GM21526 (cell line): Measurements from ENCODE around the gene PKM.
"Not testable (repeated sequence)": the region's sequence is repeated elsewhere in the genome, so short reads cannot be mapped to it uniquely, and the experiment has no call there.

Experiments
- ATAC-seq: cut with Tn5 transposase; IDR thresholded peaks from one replicate; pipeline ENCODE4 v1.9.1; 2021; ENCODE audit warnings: moderate library complexity; ENCODE audit not compliant: unreplicated experiment, low FRiP score

The PKM gene

DNA sequence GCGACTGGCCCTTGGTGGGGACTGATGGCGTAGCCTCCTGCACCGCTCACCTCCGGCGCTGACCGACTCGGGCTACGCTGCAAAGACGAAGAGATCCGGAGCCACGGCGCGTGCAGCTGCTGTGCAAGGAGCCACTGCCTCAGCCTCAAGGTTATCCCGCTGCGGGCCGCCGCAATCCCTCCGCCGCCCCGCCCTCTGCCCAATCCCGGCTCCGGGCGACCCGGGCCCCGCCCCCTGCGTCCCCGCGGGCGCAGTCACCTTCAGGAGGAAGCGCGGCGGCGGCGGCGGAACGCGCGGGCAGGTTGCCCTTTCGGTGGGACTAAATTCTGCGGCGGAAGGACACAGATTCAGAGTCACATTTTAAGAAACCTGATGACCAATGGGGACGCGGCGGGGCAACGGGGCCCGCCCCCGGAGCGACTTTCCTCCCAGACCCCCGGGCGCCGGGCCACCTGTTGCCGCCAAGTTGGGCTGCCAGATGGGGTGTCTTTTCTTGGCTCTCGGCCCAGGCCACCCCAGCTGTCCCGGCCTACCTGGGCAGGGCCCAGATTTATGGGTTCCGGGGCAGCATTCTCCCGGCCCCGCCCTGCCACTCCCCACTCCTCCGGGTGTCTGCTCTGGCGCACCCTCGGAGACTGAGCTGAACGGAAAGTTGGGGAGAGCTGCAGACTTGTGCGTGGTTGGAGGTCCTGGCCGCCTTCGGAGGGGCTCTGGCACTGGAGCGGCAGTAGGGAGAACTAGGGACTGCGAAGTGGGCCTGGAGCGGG lies at the start of gene PKM:
TSS of gene PKM (minus strand) at position 125 of the 767 bp plus-strand sequence. CDS start 12,093 bp downstream, outside the sequence.
- peak; percentile 36 for ATAC-seq

DNA sequence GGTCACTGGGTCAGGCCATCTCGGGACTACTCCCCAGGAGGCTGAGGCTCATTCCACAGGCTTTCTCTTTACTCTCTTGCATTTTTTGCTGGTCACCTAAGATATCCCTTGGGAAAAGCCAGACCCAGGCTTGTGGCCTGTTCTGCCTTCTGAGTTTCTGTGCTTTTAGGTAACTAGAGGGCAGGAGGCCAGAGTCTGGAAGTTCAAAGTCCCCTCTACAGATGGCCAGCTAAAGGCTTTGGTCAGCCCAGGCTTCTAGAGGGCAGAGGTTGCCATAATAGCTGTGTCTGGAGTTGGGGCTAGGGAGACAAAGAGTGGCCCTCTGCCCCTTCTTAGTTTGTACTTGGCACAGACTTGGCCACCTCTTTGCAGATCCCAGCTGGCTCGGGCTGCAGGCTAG lies 49.8 kb upstream of the PKM start:
- ATAC-seq, result no peak

DNA sequence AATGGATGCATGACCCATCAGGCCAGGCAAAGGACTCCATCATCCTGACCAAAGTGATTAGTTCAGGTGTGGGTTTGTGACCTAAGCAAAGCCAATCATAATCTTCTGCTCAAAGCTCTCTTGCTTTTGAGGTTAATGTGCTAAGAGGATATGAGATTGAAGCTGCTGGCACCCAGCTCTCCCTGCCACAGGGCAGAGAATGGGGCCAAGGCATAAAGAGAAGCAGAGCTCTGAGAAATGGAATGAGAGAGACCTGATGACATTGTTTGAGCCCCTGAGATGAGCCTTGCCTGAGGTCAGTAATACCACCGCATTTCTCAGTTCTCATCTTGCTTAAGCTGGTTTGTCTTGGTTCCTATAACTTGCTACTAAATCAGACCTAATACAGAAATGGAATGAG lies 47.7 kb upstream of the PKM start:
- no peak for ATAC-seq

DNA sequence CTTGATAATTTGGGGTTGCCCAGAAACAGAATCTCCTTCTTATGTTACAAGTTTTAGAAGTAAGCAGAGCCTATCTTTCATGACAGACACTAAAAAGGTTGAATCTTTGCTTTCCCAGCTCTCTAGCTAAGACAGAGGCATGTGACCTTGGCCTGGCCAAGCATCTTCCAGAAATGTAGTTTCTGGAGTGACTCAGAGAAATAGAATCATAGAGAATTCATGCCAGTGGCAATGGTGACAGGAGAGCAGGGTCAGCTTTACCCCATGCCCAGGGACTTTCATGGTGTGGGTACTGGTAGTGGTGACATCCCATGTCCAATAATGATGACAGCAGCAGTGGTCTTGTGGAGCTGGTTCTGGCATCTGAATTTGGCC lies 45.3 kb upstream of the PKM start:
- ATAC-seq, result no peak

DNA sequence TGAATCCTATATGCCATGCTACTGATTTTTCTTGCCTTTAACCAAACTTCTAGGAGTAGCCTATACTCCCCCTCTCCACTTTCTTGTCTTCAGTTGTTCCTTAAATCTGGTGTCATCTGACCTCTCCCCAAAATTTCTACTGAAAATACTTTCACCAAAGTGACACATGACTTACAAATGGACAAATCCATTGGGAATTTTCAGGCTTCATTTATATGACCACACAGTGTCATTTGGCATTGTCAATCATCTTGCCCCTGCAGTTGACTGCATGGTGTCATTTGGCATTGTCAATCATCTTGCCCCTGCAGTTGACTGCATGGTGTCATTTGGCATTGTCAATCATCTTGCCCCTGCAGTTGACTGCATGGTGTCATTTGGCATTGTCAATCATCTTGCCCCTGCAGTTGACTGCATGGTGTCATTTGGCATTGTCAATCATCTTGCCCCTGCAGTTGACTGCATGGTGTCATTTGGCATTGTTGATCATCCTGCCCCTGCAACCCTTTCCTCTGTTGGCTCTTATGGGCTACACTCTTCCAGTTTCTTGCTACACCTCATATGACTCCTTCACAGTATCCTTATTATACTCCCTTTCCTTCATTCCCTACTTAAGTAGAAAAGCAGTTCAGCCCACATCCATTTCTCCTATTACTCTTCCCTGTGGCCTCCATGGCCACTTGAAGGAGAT lies 44.8 kb upstream of the PKM start:
- ATAC-seq, result not testable (repeated sequence)

DNA sequence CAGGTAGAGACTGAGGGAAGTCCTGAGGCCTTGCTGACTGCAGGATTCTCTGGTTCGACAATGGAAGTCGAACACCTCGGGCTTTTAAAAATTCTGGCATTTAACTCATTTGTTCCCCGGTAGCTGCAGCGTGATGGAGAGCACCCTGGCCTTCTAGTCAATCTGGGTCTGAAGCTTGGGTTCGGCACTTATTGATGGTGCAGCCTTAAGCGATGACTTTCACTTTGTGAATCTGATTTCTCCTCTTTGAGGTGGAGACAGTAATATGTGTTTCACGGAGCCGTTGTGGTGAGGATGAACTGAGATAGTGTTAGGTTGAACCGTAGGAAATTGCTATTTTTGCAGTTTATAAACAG lies 42.0 kb upstream of the PKM start:
- no peak for ATAC-seq

DNA sequence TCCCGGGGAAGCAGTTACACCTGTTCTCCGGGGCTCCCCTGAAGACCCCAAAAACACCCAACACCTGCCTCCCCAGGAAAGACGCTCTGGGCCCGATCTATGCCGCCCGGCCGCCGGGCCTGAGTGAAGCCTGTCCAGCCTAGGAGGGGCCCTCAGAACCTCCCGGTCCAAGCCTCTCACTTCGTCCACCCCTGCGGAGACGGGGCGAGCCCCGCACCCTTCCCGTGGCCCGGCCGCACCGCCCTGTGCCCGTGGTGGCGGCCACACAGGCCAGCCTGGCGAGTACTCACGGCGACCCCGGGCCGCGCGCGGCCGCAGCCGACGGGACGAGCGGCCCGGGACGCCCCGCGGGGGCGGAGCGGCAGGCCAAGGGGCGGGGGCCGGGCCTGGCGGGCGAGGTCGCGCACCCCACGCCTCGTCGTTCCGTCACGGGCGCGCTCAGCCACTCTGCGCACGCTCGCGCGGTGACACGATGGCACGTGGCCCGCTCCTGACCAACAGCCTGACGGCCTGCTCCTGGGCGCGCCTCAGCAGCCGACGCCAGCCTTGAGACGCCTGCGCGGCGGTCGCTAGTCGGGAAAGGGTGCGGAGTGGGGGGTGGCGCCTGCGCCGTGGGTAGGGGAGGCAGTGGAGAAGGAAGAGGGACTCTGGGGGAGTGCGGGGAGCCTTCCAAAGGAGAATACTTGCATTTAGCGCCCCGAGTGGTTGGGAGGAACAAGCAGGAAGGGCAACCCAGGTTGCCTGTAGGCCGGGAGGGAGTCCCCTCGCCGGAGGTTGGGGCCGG lies 41.4 kb upstream of the PKM start, which contains the start of gene PARP6:
TSS of gene PARP6 (minus strand) at position 342 of the 784 bp plus-strand sequence. CDS start 5,077 bp downstream, outside the sequence.
- ATAC-seq, result peak; percentile 90

DNA sequence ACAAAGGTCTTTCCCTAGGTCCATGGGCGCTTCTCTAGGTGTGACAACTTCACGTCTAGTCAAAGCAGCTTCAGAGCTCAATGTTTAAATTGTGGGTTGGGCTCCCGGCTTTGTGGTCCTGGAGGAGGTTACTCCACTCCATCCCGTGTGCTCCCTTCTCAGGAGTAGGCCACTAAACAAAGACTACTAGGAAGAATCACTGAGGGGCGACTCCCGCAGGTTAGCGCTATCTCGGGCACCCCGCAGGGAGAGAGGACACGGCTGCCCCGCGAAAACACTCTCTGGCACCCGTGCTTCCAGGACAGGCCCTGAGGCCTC lies 40.9 kb upstream of the PKM start:
- ATAC-seq, result no peak

DNA sequence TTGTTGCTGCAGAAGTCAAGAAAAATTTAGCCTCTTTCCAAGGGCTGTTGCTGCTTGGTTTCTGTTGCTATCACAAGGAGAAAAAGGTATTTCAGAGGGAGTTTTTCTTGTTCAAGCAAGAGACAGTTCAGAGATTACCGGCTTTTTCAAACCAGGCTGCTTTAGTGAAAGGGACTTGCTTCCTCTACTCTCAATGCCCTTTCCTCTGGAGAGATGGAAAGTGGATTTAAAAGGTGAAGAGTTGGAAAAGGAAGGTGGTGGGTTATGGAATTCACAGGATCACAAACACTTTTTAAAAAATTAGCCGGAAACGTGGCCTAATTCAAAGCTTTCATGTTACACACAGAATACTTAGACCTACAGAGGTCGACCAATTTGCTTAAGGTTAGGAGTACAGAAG lies 40.2 kb upstream of the PKM start:
- ATAC-seq, result no peak

DNA sequence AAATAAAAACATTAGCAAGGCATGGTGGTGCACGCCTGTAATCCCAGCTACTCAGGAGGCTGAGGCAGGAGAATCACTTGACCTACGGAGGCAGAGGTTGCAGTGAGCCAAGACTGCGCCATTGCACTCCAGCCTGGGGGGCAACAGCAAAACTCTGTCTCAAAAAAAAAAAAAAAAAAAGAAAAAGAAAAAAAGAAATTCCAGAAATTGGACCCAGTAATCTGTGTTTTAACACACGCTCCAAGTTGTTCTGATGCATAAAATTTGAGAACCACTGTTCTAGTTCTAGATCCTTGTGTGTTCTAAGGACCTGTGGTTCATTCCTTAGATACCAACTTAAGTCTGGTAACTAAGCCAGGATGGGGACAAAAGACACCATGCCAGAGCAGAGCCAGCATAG lies 38.7 kb upstream of the PKM start:
- ATAC-seq, result no peak

DNA sequence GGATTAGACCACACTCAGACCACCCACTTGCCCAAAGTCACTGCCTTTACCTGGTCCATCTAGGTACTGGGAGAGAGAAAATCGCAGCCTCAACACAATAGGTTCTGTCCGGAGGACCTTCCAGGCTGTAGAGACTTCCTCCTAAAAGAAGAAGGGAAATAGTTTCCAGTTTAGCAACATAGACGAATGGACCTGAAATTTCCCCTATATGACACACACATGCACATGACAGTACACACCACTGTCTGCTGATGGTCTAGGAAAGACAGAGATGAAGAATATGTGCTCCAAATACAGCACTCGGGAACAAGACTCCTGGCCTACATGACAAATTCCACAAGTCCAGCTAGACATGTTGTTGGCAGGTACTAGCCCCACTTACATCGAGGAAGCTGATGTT lies 34.0 kb upstream of the PKM start:
- ATAC-seq, result no peak

DNA sequence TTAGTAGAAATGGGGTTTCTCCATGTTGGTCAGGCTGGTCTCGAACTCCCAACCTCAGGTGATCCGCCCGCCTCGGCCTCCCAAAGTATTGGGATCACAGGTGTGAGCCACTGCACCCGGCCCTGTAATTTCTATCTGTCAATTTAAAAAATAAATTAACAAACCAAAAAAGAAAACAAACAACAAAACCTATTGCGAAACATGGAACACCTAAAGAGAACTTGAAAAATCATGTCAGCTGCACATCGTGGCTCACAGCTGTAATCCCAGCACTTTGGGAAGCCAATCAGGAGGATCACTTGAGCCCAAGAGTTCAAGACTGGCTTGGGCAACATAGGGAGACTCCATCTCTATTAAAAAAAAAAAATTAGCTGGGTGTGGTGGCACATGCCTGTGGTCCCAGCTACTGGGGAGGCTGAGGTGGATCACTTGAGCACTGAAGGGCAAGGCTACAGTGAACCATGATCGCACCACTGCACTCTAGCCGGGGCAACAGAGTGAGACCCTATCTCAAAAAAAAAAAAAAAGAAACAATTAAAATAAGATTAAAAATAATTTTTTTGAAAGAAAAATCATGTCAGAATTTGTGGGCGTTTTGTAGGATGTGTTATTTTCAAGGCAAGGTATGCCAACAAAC lies 21.8 kb upstream of the PKM start:
- ATAC-seq, result no peak

DNA sequence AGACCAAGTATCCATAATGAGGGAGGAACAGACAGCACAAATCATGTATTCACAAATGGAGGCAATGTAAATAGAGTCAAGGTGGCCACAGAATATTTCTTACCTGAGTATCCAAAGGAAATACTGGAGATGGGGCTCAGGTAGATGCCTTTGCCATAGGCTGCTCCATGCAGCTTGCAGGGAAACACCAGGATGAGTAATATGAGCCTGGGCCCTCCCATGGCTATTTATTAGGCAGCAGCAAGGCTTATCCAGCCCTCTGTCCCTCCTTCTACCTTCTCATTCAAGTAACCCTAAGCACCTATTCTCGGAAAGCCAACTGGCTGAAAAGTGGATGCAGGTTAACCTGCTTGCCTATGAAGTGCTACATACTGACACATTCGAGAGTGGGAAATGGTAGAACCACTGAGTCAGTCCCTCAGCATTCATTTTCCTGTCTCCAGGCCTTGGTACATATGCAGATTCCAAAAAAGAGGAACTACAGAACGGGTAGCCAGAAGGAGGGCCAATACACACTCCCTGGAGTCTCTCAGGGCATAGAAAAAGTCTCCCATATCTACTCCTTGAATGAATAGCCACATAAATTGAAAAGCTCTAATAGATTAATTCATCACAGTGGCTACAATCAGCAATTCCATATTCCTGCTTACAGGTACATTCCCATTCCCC lies 18.3 kb upstream of the PKM start:
- no peak for ATAC-seq

DNA sequence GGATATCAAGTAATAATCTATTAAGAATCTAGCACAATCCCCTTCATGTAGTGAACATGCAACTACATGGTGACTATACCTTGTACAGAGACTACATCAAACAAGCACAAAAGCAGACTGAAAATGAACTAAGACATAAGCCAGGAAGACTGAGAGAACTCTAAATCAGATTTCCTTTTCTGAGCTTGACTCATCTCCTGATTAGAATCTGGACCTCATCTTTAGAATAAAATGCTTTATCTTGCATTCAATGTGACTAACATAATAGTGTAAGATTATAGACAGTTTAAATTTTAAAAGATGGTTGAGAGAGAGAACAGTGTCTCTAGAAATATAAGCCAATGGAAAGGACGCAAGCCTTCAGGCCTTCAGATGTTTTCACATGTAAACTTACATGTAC lies 17.5 kb upstream of the PKM start:
- no peak for ATAC-seq

DNA sequence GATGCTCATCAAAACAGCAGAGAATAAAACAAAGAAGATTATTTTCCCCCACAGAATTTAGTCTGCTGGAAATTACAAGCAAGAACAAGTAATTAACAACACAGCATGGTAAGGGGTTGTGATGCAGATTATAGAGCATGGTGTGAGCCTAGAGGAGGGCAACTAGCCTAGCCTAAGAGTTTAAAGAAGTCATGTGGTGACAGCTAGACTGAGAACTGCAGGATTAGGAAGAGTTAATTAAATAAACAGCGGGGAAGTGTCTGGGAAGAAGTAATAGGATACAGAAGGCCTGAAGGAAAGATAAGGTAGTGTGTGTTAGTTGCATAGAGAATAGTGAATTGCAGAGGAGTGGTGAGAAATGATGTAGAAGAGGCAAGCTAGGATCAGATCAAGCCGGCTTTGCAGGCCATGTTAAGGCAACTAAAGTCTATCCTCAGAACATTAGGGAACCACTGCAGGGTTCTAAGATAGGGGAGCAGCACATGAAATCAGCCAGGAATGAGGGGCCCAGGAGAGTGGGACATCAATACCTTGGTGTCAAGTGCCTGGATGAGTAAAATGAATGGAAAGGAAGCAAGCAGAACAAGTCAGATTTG lies 11.9 kb upstream of the PKM start:
- no peak for ATAC-seq

DNA sequence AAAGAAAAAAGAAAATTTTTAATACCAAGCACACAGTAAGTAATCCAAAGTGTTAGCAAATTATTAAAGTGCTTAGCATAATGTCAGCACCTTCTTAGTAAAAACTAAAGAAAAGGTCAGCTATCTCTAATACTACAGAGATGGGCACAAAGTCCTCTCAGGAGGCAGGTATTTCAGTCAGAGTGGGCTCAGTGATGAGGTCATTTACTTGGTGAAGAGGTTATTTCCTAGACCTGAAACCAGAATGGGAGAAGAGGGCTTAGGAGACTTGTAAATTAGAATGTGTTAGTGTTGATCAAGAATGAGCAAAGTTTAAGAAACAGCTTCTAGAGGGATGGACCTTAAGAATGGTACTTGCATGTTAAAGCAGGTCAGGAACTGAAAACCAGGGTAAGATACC lies 8.7 kb upstream of the PKM start:
- ATAC-seq, result no peak

DNA sequence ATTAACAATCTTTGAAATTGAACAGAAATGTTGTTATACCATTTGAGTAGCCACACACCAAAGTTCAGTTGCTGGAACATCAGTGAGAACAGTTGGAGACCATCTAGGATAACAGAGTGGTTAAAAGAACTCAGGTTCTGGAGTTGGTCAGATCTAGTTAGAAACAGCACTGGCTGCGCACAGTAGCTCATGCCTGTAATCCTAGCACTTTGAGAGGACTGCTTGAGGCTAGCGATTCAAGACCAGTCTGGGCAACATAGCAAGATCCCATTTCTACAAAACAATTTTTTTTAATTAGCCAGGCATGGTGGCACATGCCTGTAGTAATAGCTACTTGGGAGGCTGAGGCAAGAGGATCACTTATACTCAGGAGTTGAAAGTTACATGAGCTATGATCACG lies 7.6 kb upstream of the PKM start:
- ATAC-seq, result no peak

DNA sequence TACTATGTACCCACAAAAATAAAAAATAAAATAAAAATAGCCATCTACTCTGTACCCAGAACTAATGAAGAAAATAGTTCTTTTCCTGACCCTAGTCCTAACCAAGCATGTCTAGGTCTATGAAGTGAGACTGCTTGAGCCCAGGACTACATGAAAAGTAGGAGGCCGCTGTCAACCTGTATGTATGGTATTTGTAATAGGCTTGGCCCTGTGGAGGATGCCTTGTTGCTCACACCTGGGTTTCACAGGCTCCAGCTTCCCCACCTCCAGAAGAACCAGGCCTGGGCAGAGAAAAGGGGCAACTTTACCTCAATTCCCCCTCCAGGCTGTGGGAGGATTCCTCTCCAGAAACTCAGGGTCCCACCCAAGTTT lies 6.8 kb upstream of the PKM start:
- no peak for ATAC-seq

DNA sequence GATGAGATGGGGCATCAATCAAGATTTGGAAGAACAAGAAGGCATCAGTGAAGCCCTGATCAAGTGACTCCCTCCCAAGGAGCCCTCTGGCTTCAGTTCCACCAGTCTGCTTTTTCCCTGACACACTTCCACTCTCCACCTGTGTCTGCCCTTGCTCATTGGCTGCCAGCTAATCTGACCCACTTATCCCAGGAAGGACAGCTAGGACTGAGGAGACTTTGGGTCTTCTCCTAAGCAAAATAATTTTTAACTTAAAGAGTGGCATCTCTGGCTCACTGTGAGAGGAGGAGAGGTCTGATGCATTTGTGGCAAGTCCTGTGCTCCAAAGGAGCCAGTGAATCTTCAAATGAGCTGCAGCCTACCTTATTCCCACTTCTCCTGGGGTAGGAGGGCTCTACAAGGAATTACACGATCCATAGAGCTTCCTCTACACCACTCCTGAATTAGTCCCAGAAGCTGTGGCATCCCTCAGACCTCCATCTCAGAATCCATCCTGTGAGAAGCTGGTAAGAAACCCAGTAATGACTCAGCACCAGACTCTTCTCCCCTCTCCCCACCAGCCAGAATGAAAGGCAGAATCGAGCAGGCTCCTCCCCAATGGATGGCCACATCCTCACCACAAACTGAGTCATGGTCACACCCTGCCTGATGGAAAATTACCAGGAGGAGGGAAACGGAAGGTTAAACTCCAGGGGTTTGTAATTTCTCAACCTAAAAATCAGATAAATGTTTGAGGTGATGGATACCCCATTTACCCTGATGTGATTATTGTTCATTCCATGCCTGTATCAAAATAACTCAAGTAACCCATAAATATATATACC lies 6.3 kb upstream of the PKM start:
- ATAC-seq, result peak; percentile 49
